H9 (cell line): ENCODE results near the gene YLPM1. TPM values are rescaled to one million over a fixed set of nuclear protein-coding genes. Genes with fewer than 3 reads are reported as not detected.

Source experiments
- DNase-seq: peaks from one replicate; pipeline ENCODE4 v3.0.0-alpha.2; 2017
- H2AFZ ChIP-seq: one replicate; pipeline ENCODE4 v1.6.1; 2013; ENCODE audit warnings: mild to moderate bottlenecking, low read length, control low read depth, moderate library complexity
- H2AK5ac ChIP-seq: 2 replicates; pipeline ENCODE4 v1.6.1; 2013; ENCODE audit warnings: low read length, control low read depth, mixed read lengths; ENCODE audit not compliant: insufficient read length
- H2BK120ac ChIP-seq: one replicate; pipeline ENCODE4 v1.6.1; 2013; ENCODE audit warnings: low read depth, mild to moderate bottlenecking, low read length, control low read depth, inconsistent platforms; ENCODE audit not compliant: poor library complexity, severe bottlenecking
- H2BK12ac ChIP-seq: 2 replicates; pipeline ENCODE4 v1.6.1; 2013; ENCODE audit warnings: low read length, control low read depth, mixed read lengths, low read depth; ENCODE audit not compliant: insufficient read length
- H2BK15ac ChIP-seq: 2 replicates; pipeline ENCODE4 v1.6.1; 2013; ENCODE audit warnings: low read depth, low read length, control low read depth
- H2BK20ac ChIP-seq: one replicate; pipeline ENCODE4 v1.6.1; 2013; ENCODE audit warnings: low read depth, mild to moderate bottlenecking, low read length, control low read depth, inconsistent platforms; ENCODE audit not compliant: poor library complexity, severe bottlenecking
- H2BK5ac ChIP-seq: 2 replicates; pipeline ENCODE4 v1.6.1; 2013; ENCODE audit warnings: low read length, control low read depth, mixed read lengths; ENCODE audit not compliant: insufficient read length
- H3K14ac ChIP-seq: 2 replicates; pipeline ENCODE4 v1.6.1; 2013; ENCODE audit warnings: low read length, control low read depth; ENCODE audit not compliant: insufficient read depth
- H3K18ac ChIP-seq: 2 replicates; pipeline ENCODE4 v1.6.1; 2013; ENCODE audit warnings: low read depth, mild to moderate bottlenecking, mixed read lengths, low read length, control low read depth; ENCODE audit not compliant: insufficient read length
- H3K23ac ChIP-seq: 2 replicates; pipeline ENCODE4 v1.6.1; 2013; ENCODE audit warnings: low read length, control low read depth, mixed read lengths, low read depth; ENCODE audit not compliant: insufficient read length
- H3K23me2 ChIP-seq: 2 replicates; pipeline ENCODE4 v1.6.1; 2013; ENCODE audit warnings: low read depth, mild to moderate bottlenecking, mixed read lengths, low read length, control low read depth; ENCODE audit not compliant: insufficient read length, poor library complexity, severe bottlenecking
- H3K27ac ChIP-seq: 2 replicates; pipeline ENCODE4 v1.5.1; 2013; ENCODE audit warnings: low read length, control low read depth, mixed read lengths, low read depth; ENCODE audit not compliant: insufficient read length
- H3K27me3 ChIP-seq: 2 replicates; pipeline ENCODE4 v1.6.1; 2013; ENCODE audit warnings: low read length, control low read depth, inconsistent platforms; ENCODE audit not compliant: insufficient read depth
- H3K4ac ChIP-seq: 2 replicates; pipeline ENCODE4 v1.6.1; 2013; ENCODE audit warnings: low read depth, mild to moderate bottlenecking, control low read depth, inconsistent platforms, low read length, moderate library complexity
- H3K4me1 ChIP-seq: 2 replicates; pipeline ENCODE4 v1.6.1; 2013; ENCODE audit warnings: low read length, control low read depth, inconsistent platforms; ENCODE audit not compliant: insufficient read depth
- H3K4me2 ChIP-seq: 2 replicates; pipeline ENCODE4 v1.6.1; 2013; ENCODE audit warnings: low read length, control low read depth, mixed read lengths; ENCODE audit not compliant: insufficient read length, insufficient read depth
- H3K56ac ChIP-seq: 2 replicates; pipeline ENCODE4 v1.6.1; 2013; ENCODE audit warnings: low read depth, mild to moderate bottlenecking, mixed read lengths, low read length, control low read depth; ENCODE audit not compliant: insufficient read length
- H3K79me1 ChIP-seq: 2 replicates; pipeline ENCODE4 v1.6.1; 2013; ENCODE audit warnings: low read depth, mild to moderate bottlenecking, moderate library complexity, low read length, control low read depth, inconsistent platforms; ENCODE audit not compliant: insufficient read depth, poor library complexity, severe bottlenecking
- H3K79me2 ChIP-seq: 2 replicates; pipeline ENCODE4 v1.6.1; 2013; ENCODE audit warnings: low read length, control low read depth, inconsistent platforms; ENCODE audit not compliant: insufficient read depth
- H3K9ac ChIP-seq: 2 replicates; pipeline ENCODE4 v1.6.1; 2013; ENCODE audit warnings: low read length, control low read depth, mixed read lengths; ENCODE audit not compliant: insufficient read length; ENCODE audit errors: extremely low read depth
- H3K9me3 ChIP-seq: one replicate; pipeline ENCODE4 v1.6.1; 2013; ENCODE audit warnings: low read depth, low read length, inconsistent platforms; ENCODE audit not compliant: control insufficient read depth
- H3T11ph ChIP-seq: one replicate; pipeline ENCODE4 v1.6.1; 2013; ENCODE audit warnings: mild to moderate bottlenecking, low read length, control low read depth, inconsistent platforms
- H4K20me1 ChIP-seq: one replicate; pipeline ENCODE4 v1.6.1; 2013; ENCODE audit not compliant: control insufficient read depth, insufficient read length, insufficient read depth
- H4K5ac ChIP-seq: 2 replicates; pipeline ENCODE4 v1.6.1; 2013; ENCODE audit warnings: low read depth, mild to moderate bottlenecking, mixed read lengths, low read length, control low read depth; ENCODE audit not compliant: insufficient read length
- H4K8ac ChIP-seq: replicated peaks from 2 replicates; pipeline ENCODE4 v1.6.1; 2013; ENCODE audit warnings: low read length, control low read depth, mixed read lengths, low read depth; ENCODE audit not compliant: insufficient read length
- H4K91ac ChIP-seq: 2 replicates; pipeline ENCODE4 v1.6.1; 2013; ENCODE audit warnings: low read depth, mild to moderate bottlenecking, moderate library complexity, mixed read lengths, low read length, control low read depth; ENCODE audit not compliant: insufficient read length
- H3K27ac Mint-ChIP-seq, 3 experiments: 2 replicates in 2 of 3; 3 replicates in 1 of 3; pipeline ENCODE4 v1.8.0; 2020 to 2021; ENCODE audit warnings: mixed read lengths in 3 of 3, mild to moderate bottlenecking in 1 of 3, moderate library complexity in 1 of 3
- H3K27me3 Mint-ChIP-seq: 2 replicates; pipeline ENCODE4 v1.8.0; 2021; ENCODE audit warnings: low read depth, mild to moderate bottlenecking, moderate library complexity, mixed read lengths
- H3K36me3 Mint-ChIP-seq, 3 experiments: 2 replicates in 2 of 3; 3 replicates in 1 of 3; pipeline ENCODE4 v1.8.0; 2020 to 2021; ENCODE audit warnings: low read depth in 3 of 3, mixed read lengths in 3 of 3; ENCODE audit not compliant: insufficient read depth in 1 of 3
- H3K4me1 Mint-ChIP-seq, 2 experiments: 2 replicates each; pipeline ENCODE4 v1.8.0; 2020; ENCODE audit warnings: mixed read lengths in 2 of 2
- H3K4me3 Mint-ChIP-seq, 2 experiments: 2 replicates in 1 of 2; 3 replicates in 1 of 2; pipeline ENCODE4 v1.8.0; 2020 to 2021; ENCODE audit warnings: mild to moderate bottlenecking in 2 of 2, mixed read lengths in 2 of 2, moderate library complexity in 1 of 2
- H3K9me3 Mint-ChIP-seq, 2 experiments: 2 replicates in 1 of 2; 3 replicates in 1 of 2; pipeline ENCODE4 v1.8.0; 2020; ENCODE audit warnings: mild to moderate bottlenecking in 2 of 2, mixed read lengths in 2 of 2, moderate library complexity in 1 of 2
- CTCF ChIP-seq: fragments of 200-600 bp; sonication (generic); conservative IDR thresholded peaks from 3 replicates; pipeline ENCODE4 v1.8.0; 2021; ENCODE audit warnings: antibody characterized with exemption, mild to moderate bottlenecking
- WGBS: extraction: QIAGEN DNeasy Blood & Tissue Kit; methylation state at CpG from one replicate; pipeline ENCODE4 v1.1.7; 2013; ENCODE audit warnings: missing lambda C conversion rate, low lambda C conversion rate, mixed read lengths; ENCODE audit not compliant: insufficient read length; ENCODE audit errors: extremely low coverage; 5-methylcytosine and 5-hydroxymethylcytosine counted together
- total RNA-seq: library from RNA; stranded (reverse); gene quantifications from 2 replicates; pipeline ENCODE4 v1.2.1, GENCODE V29; 2021

YLPM1 gene
- total RNA-seq, 1 experiment from 2014 or later, result 82.2 TPM

- H2BK12ac ChIP-seq, result no peak overlapping the region
- H2BK5ac ChIP-seq, result no peak overlapping the region
- no peak overlapping the region for H3K18ac ChIP-seq
- no peak overlapping the region for H3K56ac ChIP-seq
- H3K4ac ChIP-seq, result no peak overlapping the region
- no peak overlapping the region for H3K23ac ChIP-seq
- no peak overlapping the region for H3K4me2 ChIP-seq
- no peaks in the 10 kb centered on the region for H3K9me3 Mint-ChIP-seq
- no peaks in the 10 kb centered on the region for H3K4me1 ChIP-seq
- no peak overlapping the region for H3K14ac ChIP-seq
- H4K20me1 ChIP-seq, result no peaks in the 10 kb centered on the region
- no peak for TF ChIP-seq CTCF
- H2AK5ac ChIP-seq, result no peak overlapping the region
- H2AFZ ChIP-seq, result no peak overlapping the region
- H3K27me3 Mint-ChIP-seq, result peaks cover 3% of the 10 kb centered on the region; the same call in 1 of the 2 replicates
- no peak overlapping the region for H3K27ac Mint-ChIP-seq
- no peak overlapping the region for H3T11ph ChIP-seq
- H3K23me2 ChIP-seq, result no peaks in the 10 kb centered on the region
- H4K5ac ChIP-seq, result no peak overlapping the region
- H2BK20ac ChIP-seq, result no peak overlapping the region
- WGBS, result no CpG with 5 or more reads among the region's 5 CpGs
- no peak overlapping the region for H4K91ac ChIP-seq
- H4K8ac ChIP-seq, result no peak overlapping the region
- H3K9ac ChIP-seq, result no peak overlapping the region
- H2BK120ac ChIP-seq, result no peak overlapping the region
- H3K27ac ChIP-seq, result no peak overlapping the region
- H3K36me3 Mint-ChIP-seq, result no peaks in the 10 kb centered on the region
- no peaks in the 10 kb centered on the region for H3K79me2 ChIP-seq
- H3K4me1 Mint-ChIP-seq, result peaks cover 0 to 5% of the 10 kb centered on the region in 2 experiments; a peak in 1 of 4 replicates
- no peaks in the 10 kb centered on the region for H3K9me3 ChIP-seq
- no peak for DNase-seq
- H3K27me3 ChIP-seq, result no peaks in the 10 kb centered on the region
- H3K4me3 Mint-ChIP-seq, result no peak overlapping the region
- no peak overlapping the region for H2BK15ac ChIP-seq
- no peaks in the 10 kb centered on the region for H3K79me1 ChIP-seq
These were observed 102.0 kb downstream of the YLPM1 start for GRCh38 chr14:74865156-74865555.
